T-helper 2 cell treated with Interferon-gamma antibody and Interleukin-4, amounts not matched to agents 5 μg/mL and 100 μg/mL, for 36 hours (primary cell): ENCODE data around the gene VSIG10L.

Experiments
- DNase-seq: peaks from one replicate; pipeline ENCODE4 v3.0.0; 2021; ENCODE audit warnings: low spot score
- H3K27ac Mint-ChIP-seq: one replicate; pipeline ENCODE4 v1.8.0; 2021; ENCODE audit warnings: mild to moderate bottlenecking, mixed read lengths
- H3K27me3 Mint-ChIP-seq: one replicate; pipeline ENCODE4 v1.8.0; 2021; ENCODE audit warnings: low read depth, mixed read lengths
- H3K36me3 Mint-ChIP-seq: one replicate; pipeline ENCODE4 v1.8.0; 2021; ENCODE audit warnings: low read depth, mixed read lengths
- H3K4me1 Mint-ChIP-seq: one replicate; pipeline ENCODE4 v1.8.0; 2021; ENCODE audit warnings: low read depth, mixed read lengths
- H3K4me3 Mint-ChIP-seq: one replicate; pipeline ENCODE4 v1.8.0; 2022; ENCODE audit warnings: mild to moderate bottlenecking, moderate library complexity, mixed read lengths
- H3K9me3 Mint-ChIP-seq: one replicate; pipeline ENCODE4 v1.8.0; 2021; ENCODE audit warnings: mixed read lengths

VSIG10L gene

GRCh38 chr19:51341976-51342580, at the start of gene VSIG10L:
TSS of gene VSIG10L (minus strand) at chr19:51342139. CDS start at chr19:51342124, 15 bp downstream.
- no peak for DNase-seq
- peaks cover 26% of the 10 kb centered on the region for H3K4me1 Mint-ChIP-seq
- peaks cover 13% of the 10 kb centered on the region for H3K36me3 Mint-ChIP-seq
- peak within 1 kb of the TSS; percentile 79 for H3K4me3 Mint-ChIP-seq
- H3K27me3 Mint-ChIP-seq = no peaks in the 10 kb centered on the region
- H3K27ac Mint-ChIP-seq = peak within 1 kb of the TSS; percentile 62
- no peaks in the 10 kb centered on the region for H3K9me3 Mint-ChIP-seq

GRCh38 chr19:51391073-51391611, 49.2 kb upstream of the VSIG10L start:
- no peak for DNase-seq
- no peaks in the 10 kb centered on the region for H3K27me3 Mint-ChIP-seq
- peak overlapping the region; percentile 47 for H3K4me3 Mint-ChIP-seq
- peaks cover 34% of the 10 kb centered on the region for H3K4me1 Mint-ChIP-seq
- H3K36me3 Mint-ChIP-seq = no peaks in the 10 kb centered on the region
- H3K9me3 Mint-ChIP-seq = no peaks in the 10 kb centered on the region
- H3K27ac Mint-ChIP-seq = peak overlapping the region; percentile 82

GRCh38 chr19:51389143-51389542, 47.2 kb upstream of the VSIG10L start:
- no peak overlapping the region for H3K4me3 Mint-ChIP-seq
- H3K36me3 Mint-ChIP-seq = no peaks in the 10 kb centered on the region
- H3K27me3 Mint-ChIP-seq = no peaks in the 10 kb centered on the region
- H3K9me3 Mint-ChIP-seq = no peaks in the 10 kb centered on the region
- no peak for DNase-seq
- no peak overlapping the region for H3K27ac Mint-ChIP-seq
- H3K4me1 Mint-ChIP-seq = peaks cover 22% of the 10 kb centered on the region

- Mint-ChIP-seq H3K27me3 (no peaks in the 10 kb centered on the region), H3K27ac (peak within 1 kb of the TSS; percentile 55), H3K9me3 (no peaks in the 10 kb centered on the region), H3K4me1 (peaks cover 17% of the 10 kb centered on the region), H3K36me3 (no peaks in the 10 kb centered on the region), H3K4me3 (no peak within 1 kb of the TSS)
- DNase-seq = no peak
Measured at GRCh38 chr19:51387924-51388389, 46.0 kb upstream of the VSIG10L start, which contains the start of gene LIM2. TSS of gene LIM2 (minus strand) at chr19:51387974. CDS start at chr19:51387443, 531 bp downstream.

GRCh38 chr19:51386882-51387520, 45.1 kb upstream of the VSIG10L start:
- Mint-ChIP-seq H3K4me3 (no peak overlapping the region), H3K27ac (no peak overlapping the region)

GRCh38 chr19:51382004-51382403, 40.1 kb upstream of the VSIG10L start:
- Mint-ChIP-seq H3K9me3 (peaks cover 3% of the 10 kb centered on the region), H3K27me3 (no peaks in the 10 kb centered on the region), H3K4me1 (peaks cover 11% of the 10 kb centered on the region), H3K36me3 (no peaks in the 10 kb centered on the region), H3K27ac (no peak overlapping the region), H3K4me3 (no peak overlapping the region)
- no peak for DNase-seq

More at GRCh38 chr19:51386882-51387520, 45.1 kb upstream of the VSIG10L start:
- H3K4me1 Mint-ChIP-seq = peaks cover 12% of the 10 kb centered on the region
- DNase-seq = no peak
- no peaks in the 10 kb centered on the region for H3K36me3 Mint-ChIP-seq
- H3K9me3 Mint-ChIP-seq = no peaks in the 10 kb centered on the region
- no peaks in the 10 kb centered on the region for H3K27me3 Mint-ChIP-seq

GRCh38 chr19:51380379-51380778, 38.4 kb upstream of the VSIG10L start:
- H3K4me1 Mint-ChIP-seq = peaks cover 23% of the 10 kb centered on the region

GRCh38 chr19:51377422-51377821, 35.5 kb upstream of the VSIG10L start:
- H3K4me3 Mint-ChIP-seq = no peak overlapping the region
- DNase-seq = no peak
- H3K9me3 Mint-ChIP-seq = peaks cover 3% of the 10 kb centered on the region
- H3K27ac Mint-ChIP-seq = no peak overlapping the region
- no peaks in the 10 kb centered on the region for H3K27me3 Mint-ChIP-seq
- peaks cover 50% of the 10 kb centered on the region for H3K4me1 Mint-ChIP-seq
- peaks cover 1% of the 10 kb centered on the region for H3K36me3 Mint-ChIP-seq

More at GRCh38 chr19:51380379-51380778, 38.4 kb upstream of the VSIG10L start:
- H3K4me3 Mint-ChIP-seq = no peak overlapping the region
- H3K27me3 Mint-ChIP-seq = no peaks in the 10 kb centered on the region
- H3K9me3 Mint-ChIP-seq = peaks cover 3% of the 10 kb centered on the region
- H3K36me3 Mint-ChIP-seq = no peaks in the 10 kb centered on the region
- DNase-seq = no peak
- H3K27ac Mint-ChIP-seq = no peak overlapping the region

GRCh38 chr19:51375504-51376221, 33.7 kb upstream of the VSIG10L start:
- H3K9me3 Mint-ChIP-seq = no peaks in the 10 kb centered on the region
- peaks cover 68% of the 10 kb centered on the region for H3K4me1 Mint-ChIP-seq
- H3K27me3 Mint-ChIP-seq = no peaks in the 10 kb centered on the region
- H3K4me3 Mint-ChIP-seq = peak overlapping the region; percentile 79
- H3K27ac Mint-ChIP-seq = peak overlapping the region; percentile 86
- peaks cover 2% of the 10 kb centered on the region for H3K36me3 Mint-ChIP-seq
- DNase-seq = peak; percentile 76

GRCh38 chr19:51372649-51373504, 30.9 kb upstream of the VSIG10L start, which contains the start of gene NKG7:
TSS of gene NKG7 (minus strand) at chr19:51372654. CDS start at chr19:51372535, 119 bp downstream.
- Mint-ChIP-seq H3K27ac (peak within 1 kb of the TSS; percentile 100), H3K9me3 (no peaks in the 10 kb centered on the region), H3K4me3 (peak within 1 kb of the TSS; percentile 79), H3K27me3 (no peaks in the 10 kb centered on the region), H3K4me1 (peaks cover 70% of the 10 kb centered on the region), H3K36me3 (peaks cover 11% of the 10 kb centered on the region)
- DNase-seq = peak; percentile 90

GRCh38 chr19:51372021-51372648, 30.2 kb upstream of the VSIG10L start:
- Mint-ChIP-seq H3K27ac (peak overlapping the region; percentile 100), H3K4me3 (peak overlapping the region; percentile 79), H3K36me3 (peaks cover 11% of the 10 kb centered on the region), H3K27me3 (no peaks in the 10 kb centered on the region), H3K9me3 (no peaks in the 10 kb centered on the region), H3K4me1 (peaks cover 73% of the 10 kb centered on the region)
- DNase-seq = no peak

GRCh38 chr19:51371186-51371690, 29.3 kb upstream of the VSIG10L start:
- H3K4me1 Mint-ChIP-seq = peaks cover 74% of the 10 kb centered on the region
- no peak for DNase-seq
- no peaks in the 10 kb centered on the region for H3K9me3 Mint-ChIP-seq
- peak overlapping the region; percentile 100 for H3K27ac Mint-ChIP-seq
- peak overlapping the region; percentile 79 for H3K4me3 Mint-ChIP-seq
- no peaks in the 10 kb centered on the region for H3K27me3 Mint-ChIP-seq
- H3K36me3 Mint-ChIP-seq = peaks cover 14% of the 10 kb centered on the region
